SJCRH30 (cell line): ENCODE results near the gene IFITM2. TPM values are rescaled to one million over a fixed set of nuclear protein-coding genes. Genes with fewer than 3 reads are reported as not detected.

ENCODE experiments used
- DNase-seq, 2 experiments: peaks; one replicate each; pipeline ENCODE4 v3.0.0-alpha.2; 2015 to 2020
- H3K27ac ChIP-seq: fragments of 250-450 bp; sonication (Bioruptor Pico); 2 replicates; pipeline ENCODE4 v1.5.1; 2020; ENCODE audit warnings: mild to moderate bottlenecking, moderate library complexity
- H3K27me3 ChIP-seq: fragments of 250-450 bp; sonication (Bioruptor Pico); 2 replicates; pipeline ENCODE4 v1.5.1; 2020; ENCODE audit warnings: mild to moderate bottlenecking, moderate library complexity
- H3K36me3 ChIP-seq: fragments of 250-450 bp; sonication (Bioruptor Pico); 2 replicates; pipeline ENCODE4 v1.5.1; 2020; ENCODE audit warnings: mild to moderate bottlenecking, moderate library complexity
- H3K4me1 ChIP-seq: fragments of 250-450 bp; sonication (Bioruptor Pico); 2 replicates; pipeline ENCODE4 v1.5.1; 2020; ENCODE audit warnings: mild to moderate bottlenecking, moderate library complexity
- H3K4me3 ChIP-seq: fragments of 250-450 bp; sonication (Bioruptor Pico); 2 replicates; pipeline ENCODE4 v1.5.1; 2020; ENCODE audit warnings: mild to moderate bottlenecking, moderate library complexity
- H3K9me3 ChIP-seq: fragments of 250-450 bp; sonication (Bioruptor Pico); replicated peaks from 2 replicates; pipeline ENCODE4 v1.5.1; 2020; ENCODE audit warnings: mild to moderate bottlenecking, moderate library complexity
- total RNA-seq: library from RNA; depleted of rRNA; stranded (reverse); fragments of >200 nt; shearing (Covaris generic); gene quantifications from 2 replicates; pipeline ENCODE4 v1.2.3, GENCODE V29; 2014

Gene IFITM2
- total RNA-seq, 1 experiment from 2014 or later = 38.4 TPM

- Histone ChIP-seq H3K27me3 (no peaks in the 10 kb centered on the region), H3K27ac (no peak within 1 kb of the TSS), H3K36me3 (no peaks in the 10 kb centered on the region), H3K4me3 (no peak within 1 kb of the TSS), H3K4me1 (no peaks in the 10 kb centered on the region), H3K9me3 (0 out of 2 replicates have a peak, but pooled peaks cover 4% of the 10 kb centered on the region)
- DNase-seq = no peak
Measured at GRCh38 chr11:278001-278951, 29.3 kb upstream of the IFITM2 start, which contains the start of gene NLRP6. Gene NLRP6 (plus strand): TSS chr11:278407. CDS start chr11:278570, 163 bp downstream.

GRCh38 chr11:279040-279965, 28.3 kb upstream of the IFITM2 start:
- Histone ChIP-seq H3K36me3 (no peaks in the 10 kb centered on the region), H3K4me1 (no peaks in the 10 kb centered on the region), H3K9me3 (0 out of 2 replicates have a peak, but pooled peaks cover 4% of the 10 kb centered on the region), H3K27ac (no peak overlapping the region), H3K27me3 (peaks cover 4% of the 10 kb centered on the region; the same call in 1 of the 2 replicates), H3K4me3 (no peak overlapping the region)
- no peak for DNase-seq

GRCh38 chr11:279966-280705, 27.5 kb upstream of the IFITM2 start:
- Histone ChIP-seq H3K9me3 (0 out of 2 replicates have a peak, but pooled peaks cover 4% of the 10 kb centered on the region), H3K36me3 (no peaks in the 10 kb centered on the region), H3K4me3 (no peak overlapping the region), H3K4me1 (peaks cover 6% of the 10 kb centered on the region; the same call in 1 of the 2 replicates), H3K27me3 (peaks cover 13% of the 10 kb centered on the region), H3K27ac (no peak overlapping the region)
- no peak for DNase-seq

DNA sequence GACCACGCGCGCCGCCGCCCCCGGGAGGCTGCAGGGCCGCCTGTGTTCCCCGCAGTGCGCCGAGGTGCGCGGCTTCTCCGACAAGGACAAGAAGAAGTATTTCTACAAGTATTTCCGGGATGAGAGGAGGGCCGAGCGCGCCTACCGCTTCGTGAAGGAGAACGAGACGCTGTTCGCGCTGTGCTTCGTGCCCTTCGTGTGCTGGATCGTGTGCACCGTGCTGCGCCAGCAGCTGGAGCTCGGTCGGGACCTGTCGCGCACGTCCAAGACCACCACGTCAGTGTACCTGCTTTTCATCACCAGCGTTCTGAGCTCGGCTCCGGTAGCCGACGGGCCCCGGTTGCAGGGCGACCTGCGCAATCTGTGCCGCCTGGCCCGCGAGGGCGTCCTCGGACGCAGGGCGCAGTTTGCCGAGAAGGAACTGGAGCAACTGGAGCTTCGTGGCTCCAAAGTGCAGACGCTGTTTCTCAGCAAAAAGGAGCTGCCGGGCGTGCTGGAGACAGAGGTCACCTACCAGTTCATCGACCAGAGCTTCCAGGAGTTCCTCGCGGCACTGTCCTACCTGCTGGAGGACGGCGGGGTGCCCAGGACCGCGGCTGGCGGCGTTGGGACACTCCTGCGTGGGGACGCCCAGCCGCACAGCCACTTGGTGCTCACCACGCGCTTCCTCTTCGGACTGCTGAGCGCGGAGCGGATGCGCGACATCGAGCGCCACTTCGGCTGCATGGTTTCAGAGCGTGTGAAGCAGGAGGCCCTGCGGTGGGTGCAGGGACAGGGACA, 26.7 kb upstream of the IFITM2 start:
- no peak for DNase-seq
- Histone ChIP-seq H3K4me3 (no peak overlapping the region), H3K9me3 (0 out of 2 replicates have a peak, but pooled peaks cover 4% of the 10 kb centered on the region), H3K4me1 (peaks cover 6% of the 10 kb centered on the region; the same call in 1 of the 2 replicates), H3K36me3 (no peaks in the 10 kb centered on the region), H3K27me3 (peaks cover 19% of the 10 kb centered on the region), H3K27ac (no peak overlapping the region)

DNA sequence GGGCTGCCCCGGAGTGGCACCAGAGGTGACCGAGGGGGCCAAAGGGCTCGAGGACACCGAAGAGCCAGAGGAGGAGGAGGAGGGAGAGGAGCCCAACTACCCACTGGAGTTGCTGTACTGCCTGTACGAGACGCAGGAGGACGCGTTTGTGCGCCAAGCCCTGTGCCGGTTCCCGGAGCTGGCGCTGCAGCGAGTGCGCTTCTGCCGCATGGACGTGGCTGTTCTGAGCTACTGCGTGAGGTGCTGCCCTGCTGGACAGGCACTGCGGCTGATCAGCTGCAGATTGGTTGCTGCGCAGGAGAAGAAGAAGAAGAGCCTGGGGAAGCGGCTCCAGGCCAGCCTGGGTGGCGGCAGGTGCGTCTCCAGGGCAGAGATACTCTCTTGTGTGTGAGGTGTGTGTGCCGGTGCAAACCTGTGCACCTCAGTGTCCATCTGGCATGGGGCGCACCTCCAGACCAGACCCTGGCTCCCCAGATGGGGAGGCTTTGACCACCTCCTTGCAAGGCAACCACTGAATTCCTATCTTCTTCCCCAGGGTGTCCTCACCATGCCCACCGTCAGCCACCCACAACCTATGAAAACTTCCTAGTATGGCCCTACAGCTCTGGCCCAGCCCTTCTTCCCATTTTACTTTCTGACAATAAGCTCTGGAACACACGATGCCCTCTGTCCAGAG, 26.0 kb upstream of the IFITM2 start:
- Histone ChIP-seq H3K27me3 (peaks cover 19% of the 10 kb centered on the region), H3K4me3 (no peak overlapping the region), H3K27ac (no peak overlapping the region), H3K4me1 (peaks cover 6% of the 10 kb centered on the region; the same call in 1 of the 2 replicates), H3K36me3 (no peaks in the 10 kb centered on the region), H3K9me3 (no peaks in the 10 kb centered on the region)
- DNase-seq = no peak

DNA sequence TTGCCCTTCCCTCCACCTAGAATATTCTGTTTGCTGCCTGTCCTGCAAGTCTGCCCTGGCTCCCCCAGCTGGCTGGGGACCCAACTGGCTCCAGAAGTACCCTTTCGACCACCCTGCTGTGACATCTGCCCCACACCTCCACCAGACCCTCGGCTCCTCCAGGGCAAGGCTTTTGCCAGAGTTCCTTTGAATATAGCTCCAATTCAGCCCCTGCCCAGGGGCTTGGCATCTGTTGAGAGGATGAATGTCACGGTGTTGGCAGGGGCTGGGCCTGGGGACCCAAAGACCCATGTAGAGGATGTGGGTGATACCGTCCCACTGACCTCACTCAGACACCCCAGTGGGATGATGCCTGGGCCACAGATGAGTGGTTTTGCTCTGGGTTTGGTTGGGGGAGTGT, 25.4 kb upstream of the IFITM2 start:
- peaks cover 19% of the 10 kb centered on the region for H3K27me3 ChIP-seq
- H3K4me1 ChIP-seq = peaks cover 6% of the 10 kb centered on the region; the same call in 1 of the 2 replicates
- no peak overlapping the region for H3K27ac ChIP-seq
- H3K9me3 ChIP-seq = no peaks in the 10 kb centered on the region
- H3K4me3 ChIP-seq = no peak overlapping the region
- no peaks in the 10 kb centered on the region for H3K36me3 ChIP-seq
- DNase-seq = no peak

DNA sequence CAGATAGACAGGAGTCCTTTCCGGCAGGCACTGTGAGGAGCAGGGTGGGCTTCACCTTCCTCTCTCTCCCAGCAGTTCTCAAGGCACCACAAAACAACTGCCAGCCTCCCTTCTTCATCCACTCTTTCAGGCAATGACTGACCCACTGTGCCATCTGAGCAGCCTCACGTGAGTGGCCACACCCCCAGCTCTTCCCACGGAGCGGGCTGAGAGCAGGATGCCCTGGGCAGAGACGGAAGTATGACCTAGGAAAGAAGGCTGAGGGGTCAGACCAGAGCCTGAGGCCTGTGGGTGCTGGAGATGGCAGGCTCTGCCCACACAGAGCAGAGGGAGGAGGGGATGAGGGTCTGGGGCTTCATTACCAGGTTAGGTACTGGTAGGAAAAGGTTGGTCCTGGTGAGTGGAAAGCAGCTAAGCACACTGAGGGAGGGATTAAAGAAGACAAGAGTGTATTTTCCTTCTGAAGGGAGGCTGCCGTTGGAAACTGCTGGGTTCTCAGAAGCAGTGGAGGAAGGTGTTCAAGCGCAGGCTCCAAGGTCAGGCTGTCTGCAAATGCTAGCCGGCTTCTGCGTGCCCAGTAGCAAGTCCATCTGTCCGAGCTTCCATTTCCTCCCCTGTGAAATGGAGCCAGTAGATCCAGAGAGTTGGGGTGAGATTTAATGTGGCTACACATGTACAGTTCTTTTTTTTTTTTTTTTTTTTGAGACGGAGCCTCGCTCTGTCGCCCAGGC, 24.8 kb upstream of the IFITM2 start:
- no peak for DNase-seq
- Histone ChIP-seq H3K27me3 (peaks cover 19% of the 10 kb centered on the region), H3K27ac (no peak overlapping the region), H3K4me1 (peaks cover 6% of the 10 kb centered on the region; the same call in 1 of the 2 replicates), H3K4me3 (no peak overlapping the region), H3K9me3 (no peaks in the 10 kb centered on the region), H3K36me3 (no peaks in the 10 kb centered on the region)

DNA sequence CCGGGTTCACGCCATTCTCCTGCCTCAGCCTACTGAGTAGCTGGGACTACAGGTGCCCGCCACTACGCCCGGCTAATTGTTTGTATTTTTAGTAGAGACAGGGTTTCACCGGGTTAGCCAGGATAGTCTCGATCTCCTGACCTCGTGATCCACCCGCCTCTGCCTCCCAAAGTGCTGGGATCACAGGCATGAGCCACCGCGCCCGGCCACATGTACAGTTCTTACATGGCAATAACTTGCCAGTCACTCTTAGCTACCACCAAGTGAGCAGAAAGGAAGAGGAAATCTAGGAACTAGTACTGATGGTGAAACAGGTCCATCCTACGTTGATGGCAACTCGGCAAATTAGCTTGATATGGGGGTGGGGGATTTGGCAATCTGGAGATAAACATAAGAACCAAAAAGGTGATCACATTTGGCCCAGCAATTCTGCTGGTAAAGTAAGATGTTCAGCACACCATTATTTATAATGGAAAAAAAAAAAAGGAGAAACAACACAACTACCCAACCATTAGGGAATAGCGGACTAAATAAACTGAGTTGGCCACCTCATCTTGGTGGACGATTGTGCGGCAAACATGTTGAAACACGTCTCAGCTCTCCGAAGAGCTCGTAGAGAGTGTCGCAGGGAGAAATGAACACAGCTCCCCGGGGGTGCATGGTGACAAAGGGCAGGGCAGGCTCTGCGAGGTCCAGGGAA, 24.1 kb upstream of the IFITM2 start:
- H3K4me1 ChIP-seq = peaks cover 6% of the 10 kb centered on the region; the same call in 1 of the 2 replicates
- peaks cover 26% of the 10 kb centered on the region for H3K27me3 ChIP-seq
- no peak overlapping the region for H3K27ac ChIP-seq
- no peaks in the 10 kb centered on the region for H3K9me3 ChIP-seq
- no peaks in the 10 kb centered on the region for H3K36me3 ChIP-seq
- DNase-seq = no peak
- no peak overlapping the region for H3K4me3 ChIP-seq

DNA sequence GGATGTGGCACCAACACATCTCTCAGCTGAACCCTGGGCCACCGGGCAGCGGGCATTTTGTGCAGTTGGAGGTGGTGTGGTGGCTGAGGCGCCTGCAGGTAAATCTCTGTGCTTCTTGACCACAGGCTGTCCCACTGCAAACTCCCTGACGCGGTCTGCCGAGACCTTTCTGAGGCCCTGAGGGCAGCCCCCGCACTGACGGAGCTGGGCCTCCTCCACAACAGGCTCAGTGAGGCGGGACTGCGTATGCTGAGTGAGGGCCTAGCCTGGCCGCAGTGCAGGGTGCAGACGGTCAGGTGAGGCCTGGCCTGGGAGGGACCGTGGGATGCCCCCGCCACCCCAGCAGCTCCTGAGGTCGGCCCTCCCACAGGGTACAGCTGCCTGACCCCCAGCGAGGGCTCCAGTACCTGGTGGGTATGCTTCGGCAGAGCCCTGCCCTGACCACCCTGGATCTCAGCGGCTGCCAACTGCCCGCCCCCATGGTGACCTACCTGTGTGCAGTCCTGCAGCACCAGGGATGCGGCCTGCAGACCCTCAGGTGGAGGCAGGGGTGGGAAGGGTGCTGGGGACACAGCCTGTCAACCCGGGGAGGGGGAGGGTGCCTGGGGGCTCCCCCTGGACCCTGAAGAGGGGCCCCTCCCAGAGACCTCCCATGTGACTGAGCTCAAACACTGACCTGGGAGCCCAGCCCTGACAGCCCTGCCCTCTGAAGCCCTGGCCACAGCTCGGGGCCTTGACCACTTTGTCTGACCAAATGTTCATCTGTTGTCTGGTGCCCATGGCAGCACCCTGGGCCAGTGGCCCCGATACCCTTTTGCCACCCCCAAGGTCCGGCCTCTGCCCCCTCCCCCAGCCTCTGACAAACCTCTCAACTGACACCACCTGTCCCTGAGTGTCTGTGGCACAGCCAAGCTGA, 23.3 kb upstream of the IFITM2 start:
- DNase-seq = peak in 1 of 2 experiments; percentile 35
- H3K27ac ChIP-seq = no peak overlapping the region
- no peaks in the 10 kb centered on the region for H3K9me3 ChIP-seq

GRCh38 chr11:285021-285893, 22.4 kb upstream of the IFITM2 start:
- DNase-seq = no peak
- H3K4me3 ChIP-seq = no peak overlapping the region
- no peaks in the 10 kb centered on the region for H3K36me3 ChIP-seq
- H3K27me3 ChIP-seq = peaks cover 26% of the 10 kb centered on the region
- no peak overlapping the region for H3K27ac ChIP-seq
- H3K9me3 ChIP-seq = no peaks in the 10 kb centered on the region
- H3K4me1 ChIP-seq = peaks cover 6% of the 10 kb centered on the region; the same call in 1 of the 2 replicates

More for the DNA sequence above, 23.3 kb upstream of the IFITM2 start:
- peaks cover 26% of the 10 kb centered on the region for H3K27me3 ChIP-seq
- no peak overlapping the region for H3K4me3 ChIP-seq
- no peaks in the 10 kb centered on the region for H3K36me3 ChIP-seq
- H3K4me1 ChIP-seq = peaks cover 6% of the 10 kb centered on the region; the same call in 1 of the 2 replicates
